ENCODE measurements around the gene AARS2.

The AARS2 gene

GRCh38 chr6:44300292-44300823, 12.8 kb downstream of the AARS2 start:
- no peak for DNase-seq (ENCODE audit: low read depth in 3 of 3)

- no peak for DNase-seq (ENCODE audit: low read depth in 3 of 3)
Measured at GRCh38 chr6:44298864-44299263, 14.3 kb downstream of the AARS2 start.

- DNase-seq (ENCODE audit: low read depth in 3 of 3) = no peak
Measured at GRCh38 chr6:44298055-44298803, 14.9 kb downstream of the AARS2 start.

DNA sequence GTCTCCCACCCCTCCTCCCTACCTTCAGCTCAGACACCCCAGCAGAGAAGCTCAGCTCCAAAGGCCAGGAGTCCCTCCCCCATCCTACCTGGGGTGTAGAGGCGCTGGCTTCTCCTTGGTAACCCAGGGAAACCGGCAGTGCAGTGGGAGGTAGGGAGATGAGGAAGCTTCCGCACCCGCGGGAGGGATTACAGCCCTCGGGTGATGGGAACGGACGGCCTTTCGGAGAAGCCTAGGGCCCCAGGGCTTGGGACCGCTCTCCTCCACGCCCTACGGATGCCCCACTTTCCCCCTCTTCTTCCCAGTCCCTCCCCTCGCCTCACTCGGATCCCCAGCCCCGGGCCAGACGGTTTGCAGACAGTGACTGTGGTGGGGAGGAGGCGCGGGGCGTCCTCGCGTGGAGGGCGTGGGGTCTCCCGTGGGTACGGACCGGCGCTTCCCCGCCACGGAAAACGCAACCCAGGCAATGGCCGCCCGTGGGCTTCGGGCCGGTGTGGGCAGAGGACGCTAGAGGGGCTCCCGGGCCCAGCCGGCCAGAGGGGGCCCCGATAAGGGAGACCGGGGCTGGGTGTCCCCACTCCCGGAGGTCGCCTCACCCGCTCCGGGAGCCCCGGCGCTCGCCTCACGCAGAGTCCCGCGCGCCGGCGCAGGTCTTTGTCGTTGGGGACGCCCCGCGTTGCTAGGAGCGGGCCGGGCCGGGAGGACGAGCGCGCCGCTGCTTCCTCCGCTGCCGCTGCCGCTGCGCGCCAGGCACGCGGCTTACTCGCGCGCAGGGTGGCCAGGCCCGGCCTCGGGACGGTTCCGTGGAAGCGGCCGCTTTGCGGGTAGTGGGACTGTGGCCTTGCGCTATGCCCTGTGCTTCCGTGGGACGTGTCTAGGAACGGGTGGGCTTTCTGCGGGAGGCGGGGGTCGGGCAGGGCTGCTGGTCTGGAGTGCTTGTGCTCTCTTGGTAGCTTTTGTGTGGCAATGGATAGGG, 15.8 kb downstream of the AARS2 start:
- peak; percentile 22 to 62 (median 38) for DNase-seq (ENCODE audit: low read depth in 3 of 3)

DNA sequence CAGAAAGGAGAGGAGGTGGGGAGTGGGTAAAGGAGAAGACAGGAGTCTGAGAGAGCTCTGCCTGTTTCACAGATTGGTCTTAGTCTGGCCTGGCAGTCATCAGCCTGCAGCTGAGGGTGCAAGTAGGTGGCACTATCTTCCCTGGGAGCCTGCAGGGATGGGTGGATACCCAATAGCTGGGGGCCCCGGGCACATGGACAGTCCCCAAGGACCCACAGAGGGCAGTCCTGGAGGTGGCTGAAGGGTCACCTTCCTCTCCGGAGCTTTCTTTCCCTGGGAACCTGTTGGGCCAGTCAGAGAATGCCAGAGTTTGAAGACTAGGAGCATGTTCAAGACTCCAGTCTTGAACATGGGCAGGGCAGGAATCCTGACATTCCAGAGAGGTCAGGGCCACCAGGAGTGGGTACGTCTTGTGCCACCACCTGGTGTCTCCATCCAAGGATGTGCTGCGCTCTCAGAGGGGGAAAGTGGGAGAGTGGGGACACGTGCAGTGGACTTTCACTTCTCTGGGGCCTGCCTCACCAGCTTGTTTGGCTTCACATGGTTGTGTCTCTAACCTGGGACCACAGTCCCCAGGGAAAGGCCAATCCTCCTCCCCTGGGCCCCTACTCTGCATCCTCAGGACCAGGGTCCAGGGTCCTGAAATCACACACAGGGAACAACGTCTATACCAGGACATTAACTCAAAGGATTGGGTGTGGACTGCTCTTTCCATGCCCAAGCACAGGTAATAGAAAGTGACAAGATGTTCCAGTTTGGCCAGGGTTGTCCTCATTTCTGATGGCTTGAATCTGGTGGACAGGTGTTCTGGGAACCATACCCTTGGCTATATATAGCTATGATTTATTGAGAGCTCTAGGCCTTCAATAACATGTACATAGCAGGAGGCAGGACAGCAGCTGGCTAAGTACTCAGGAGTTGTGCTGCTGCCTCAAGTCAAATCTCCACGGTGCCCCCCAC, 18.0 kb downstream of the AARS2 start:
- DNase-seq (ENCODE audit: low read depth in 3 of 3) = no peak

DNA sequence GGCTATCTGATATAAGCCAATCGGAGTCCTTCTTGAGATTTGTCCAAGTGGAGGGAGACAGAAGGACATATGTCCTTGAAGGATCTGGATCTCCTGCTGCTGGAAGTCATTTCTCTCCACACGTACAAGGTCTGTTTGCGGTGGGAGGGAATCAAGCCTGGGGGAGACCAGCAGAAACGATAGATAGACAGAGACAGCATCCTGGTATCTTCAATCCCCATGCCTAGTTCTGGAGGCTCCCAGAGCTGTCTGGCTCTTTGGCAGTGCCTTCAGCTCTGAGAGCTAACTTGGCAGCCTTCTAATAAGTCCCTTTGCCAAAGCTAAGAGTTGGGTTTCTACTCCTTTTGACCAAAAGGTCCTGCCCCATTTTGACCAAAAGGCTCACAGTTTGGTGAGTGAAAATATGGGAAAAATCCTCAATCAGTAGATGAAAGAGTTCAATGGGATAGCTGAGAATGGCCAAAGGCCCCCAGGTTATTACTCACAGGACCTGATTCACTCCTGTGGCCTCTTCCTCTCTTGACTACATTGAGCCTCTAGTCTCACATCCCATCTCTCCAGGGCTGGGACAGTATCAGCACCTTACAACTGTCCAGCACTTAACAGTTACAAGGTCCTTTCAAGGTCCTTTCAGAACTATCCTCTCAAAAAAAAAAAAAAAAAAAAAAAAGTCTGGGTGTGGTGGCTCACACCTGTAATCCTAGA, 20.3 kb downstream of the AARS2 start:
- no peak for DNase-seq (ENCODE audit: low read depth in 3 of 3)

GRCh38 chr6:44291841-44292240, 21.3 kb downstream of the AARS2 start:
- DNase-seq (ENCODE audit: low read depth in 3 of 3) = no peak

- DNase-seq (ENCODE audit: low read depth in 3 of 3) = no peak
Measured at GRCh38 chr6:44289726-44290260, 23.4 kb downstream of the AARS2 start.

GRCh38 chr6:44286747-44287146, 26.4 kb downstream of the AARS2 start:
- DNase-seq (ENCODE audit: low read depth in 3 of 3) = no peak

DNA sequence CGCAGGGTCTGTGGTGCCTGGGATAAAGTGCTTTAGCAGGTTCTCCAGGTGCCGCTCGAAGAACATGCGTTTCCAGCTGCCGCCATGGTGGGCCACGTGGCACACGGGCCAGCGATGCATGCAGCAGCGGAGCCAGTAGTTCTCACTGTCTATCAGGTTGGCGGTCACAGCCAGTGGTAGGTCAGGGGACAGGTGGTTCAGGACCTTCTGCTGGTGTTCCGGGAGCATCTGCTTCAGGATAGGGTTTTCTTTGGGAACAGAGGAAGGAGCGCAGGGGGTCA, 26.9 kb downstream of the AARS2 start:
- DNase-seq (ENCODE audit: low read depth in 3 of 3) = no peak

DNA sequence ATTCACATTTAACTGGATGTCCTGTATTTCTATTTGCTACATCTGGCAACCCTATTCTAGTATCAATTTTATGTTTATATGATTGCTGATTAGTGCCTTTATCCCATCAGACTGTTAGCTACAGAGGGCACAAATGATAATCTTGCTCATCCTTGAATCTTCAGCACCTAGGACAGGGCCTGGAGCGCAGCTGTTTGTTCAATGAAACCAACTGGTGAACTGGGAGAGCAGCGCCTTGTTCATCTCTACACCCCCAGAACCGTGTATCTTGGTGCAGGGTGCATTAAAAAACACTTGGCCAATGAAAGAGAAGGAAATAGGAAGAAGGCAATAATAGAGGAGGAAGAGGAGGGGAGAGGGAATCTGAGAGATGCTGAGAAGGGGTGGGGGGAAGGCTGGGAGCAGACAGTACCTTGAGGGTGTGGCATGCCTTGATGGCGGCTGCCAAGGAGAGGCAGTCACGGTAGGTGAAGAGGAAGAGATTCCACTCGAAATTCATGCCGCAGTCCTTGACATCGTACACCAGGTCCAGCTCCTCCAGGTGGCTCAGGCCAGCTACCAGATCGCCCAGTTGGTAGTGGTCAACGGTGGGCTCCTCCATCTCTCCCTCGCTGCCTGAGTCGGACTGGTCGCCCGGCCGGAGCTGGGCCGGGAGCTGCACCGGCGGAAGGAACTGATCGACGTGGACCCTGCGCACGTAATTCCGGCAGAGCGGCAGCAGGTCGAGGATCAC, 27.4 kb downstream of the AARS2 start:
- no peak for DNase-seq (ENCODE audit: low read depth in 3 of 3)

DNA sequence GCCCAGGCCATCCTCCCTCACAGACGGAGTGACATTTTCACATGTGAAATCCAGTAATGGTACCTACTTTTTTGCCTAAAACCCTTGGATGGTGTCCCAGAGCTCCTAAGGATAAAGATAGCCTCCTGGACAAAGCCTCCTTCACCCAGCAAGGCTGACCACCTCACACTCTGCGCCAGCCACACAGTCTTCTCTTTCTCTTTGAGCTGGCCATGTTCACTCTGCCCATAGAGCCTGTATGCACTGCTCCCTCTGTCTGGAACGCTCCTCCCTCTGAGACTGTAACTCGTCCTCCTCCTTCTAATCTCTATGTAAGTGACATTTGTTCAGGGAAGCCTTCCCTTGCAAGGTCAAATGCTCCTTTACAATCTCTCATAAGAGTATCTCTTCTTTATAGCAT, 28.3 kb downstream of the AARS2 start:
- DNase-seq (ENCODE audit: low read depth in 3 of 3) = no peak

DNA sequence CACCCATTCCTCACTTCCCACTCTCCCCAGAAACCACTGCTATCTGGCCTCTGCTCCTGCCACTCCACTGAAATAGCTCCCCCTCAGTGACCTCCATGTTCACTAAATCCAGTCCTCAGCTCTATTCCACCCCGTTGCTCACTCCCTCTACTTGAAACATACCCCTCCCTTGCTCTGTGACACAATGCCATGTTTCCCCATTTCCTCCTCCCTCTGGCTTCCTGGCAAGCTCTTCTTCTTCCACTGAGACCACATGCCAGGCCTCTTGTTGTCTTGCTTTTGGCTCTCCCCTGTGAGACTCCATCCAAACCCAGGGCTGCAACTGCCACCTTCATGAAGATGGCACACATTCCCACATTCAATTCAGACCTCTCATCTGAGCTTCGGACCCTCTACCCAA, 29.0 kb downstream of the AARS2 start:
- no peak for DNase-seq (ENCODE audit: low read depth in 3 of 3)

DNA sequence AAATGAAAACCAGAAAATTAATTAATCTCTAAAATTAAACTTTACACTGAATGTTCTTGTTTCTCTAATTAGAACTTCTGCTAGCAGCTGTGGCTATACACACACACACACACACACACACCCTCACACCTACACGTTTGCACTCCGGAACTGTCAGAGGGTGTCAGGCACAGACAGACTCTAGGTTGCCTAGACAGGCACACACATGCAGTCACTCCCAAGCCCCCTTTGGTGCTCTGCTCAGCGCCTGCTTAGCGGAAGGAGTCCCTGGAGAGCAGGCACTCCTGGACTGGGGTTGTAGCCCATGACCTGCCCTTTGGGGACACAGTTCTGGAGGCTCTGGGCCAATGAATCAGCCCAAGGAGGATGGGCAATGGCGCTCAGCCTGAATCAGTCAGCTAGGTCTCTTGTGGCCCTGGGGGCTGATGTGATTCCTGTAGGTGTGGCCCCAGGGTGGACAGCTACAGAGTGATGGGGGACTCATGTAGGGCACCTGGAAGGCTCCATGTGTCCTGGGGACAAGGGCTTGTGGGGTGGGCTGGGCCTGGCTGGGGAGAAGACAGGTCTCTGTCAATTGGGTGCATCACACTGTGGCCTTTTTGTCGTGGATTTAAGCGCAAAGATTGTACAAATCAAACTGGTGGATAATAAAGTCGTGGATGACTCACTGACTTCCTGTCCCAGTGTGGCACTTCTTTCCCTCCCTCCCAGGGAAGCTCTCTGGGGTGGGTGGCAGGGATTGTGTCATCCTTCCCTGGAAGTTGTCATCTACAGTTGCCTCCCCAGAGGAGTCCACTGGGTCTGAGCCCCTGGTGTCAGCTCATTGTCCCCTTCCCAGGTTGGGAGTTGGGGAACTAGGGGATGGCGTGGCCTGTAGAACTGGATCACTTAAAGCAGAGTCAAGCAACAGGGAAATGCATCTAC, 34.1 kb downstream of the AARS2 start:
- no peak for DNase-seq (ENCODE audit: low read depth in 3 of 3)

DNA sequence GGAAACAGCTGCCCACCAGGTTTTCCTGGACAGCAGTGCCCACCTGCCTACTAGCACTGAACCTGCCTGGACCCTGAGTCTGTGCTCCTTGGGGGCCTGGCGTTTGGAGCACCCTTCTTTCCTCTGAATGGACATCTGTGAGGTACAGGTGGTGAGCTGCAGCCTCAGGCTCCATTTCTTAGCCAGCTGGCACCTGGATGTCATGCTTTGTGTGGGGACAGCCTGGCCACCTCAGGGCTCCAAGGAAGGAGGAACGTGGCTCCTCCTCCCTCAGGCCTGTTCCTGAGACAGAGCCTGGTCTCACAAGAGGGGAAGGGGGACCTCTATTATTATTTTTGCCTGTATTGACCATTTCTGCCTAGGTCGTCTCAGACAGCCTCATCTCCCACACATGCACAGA, 34.8 kb downstream of the AARS2 start:
- DNase-seq (ENCODE audit: low read depth in 3 of 3) = no peak

DNA sequence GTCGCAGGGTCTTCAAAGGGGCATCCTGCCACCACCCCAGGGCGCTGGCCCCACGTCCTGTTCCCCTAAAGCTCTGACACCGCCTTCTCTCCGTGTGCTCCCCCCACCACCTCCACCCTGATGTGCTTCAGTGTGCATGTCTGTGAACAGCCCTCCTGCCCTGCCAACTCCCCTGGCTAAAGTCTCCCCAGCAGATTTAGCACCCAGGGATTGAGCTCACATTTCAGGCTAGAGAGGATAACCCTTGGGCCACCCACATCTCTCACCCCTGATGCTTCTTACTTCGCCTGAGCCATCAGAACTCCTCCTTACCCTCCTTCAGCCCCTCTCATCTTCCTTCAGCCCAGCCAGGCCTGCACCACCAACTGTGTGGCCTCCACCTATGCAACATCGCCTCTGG, 35.4 kb downstream of the AARS2 start:
- DNase-seq (ENCODE audit: low read depth in 3 of 3) = no peak

DNA sequence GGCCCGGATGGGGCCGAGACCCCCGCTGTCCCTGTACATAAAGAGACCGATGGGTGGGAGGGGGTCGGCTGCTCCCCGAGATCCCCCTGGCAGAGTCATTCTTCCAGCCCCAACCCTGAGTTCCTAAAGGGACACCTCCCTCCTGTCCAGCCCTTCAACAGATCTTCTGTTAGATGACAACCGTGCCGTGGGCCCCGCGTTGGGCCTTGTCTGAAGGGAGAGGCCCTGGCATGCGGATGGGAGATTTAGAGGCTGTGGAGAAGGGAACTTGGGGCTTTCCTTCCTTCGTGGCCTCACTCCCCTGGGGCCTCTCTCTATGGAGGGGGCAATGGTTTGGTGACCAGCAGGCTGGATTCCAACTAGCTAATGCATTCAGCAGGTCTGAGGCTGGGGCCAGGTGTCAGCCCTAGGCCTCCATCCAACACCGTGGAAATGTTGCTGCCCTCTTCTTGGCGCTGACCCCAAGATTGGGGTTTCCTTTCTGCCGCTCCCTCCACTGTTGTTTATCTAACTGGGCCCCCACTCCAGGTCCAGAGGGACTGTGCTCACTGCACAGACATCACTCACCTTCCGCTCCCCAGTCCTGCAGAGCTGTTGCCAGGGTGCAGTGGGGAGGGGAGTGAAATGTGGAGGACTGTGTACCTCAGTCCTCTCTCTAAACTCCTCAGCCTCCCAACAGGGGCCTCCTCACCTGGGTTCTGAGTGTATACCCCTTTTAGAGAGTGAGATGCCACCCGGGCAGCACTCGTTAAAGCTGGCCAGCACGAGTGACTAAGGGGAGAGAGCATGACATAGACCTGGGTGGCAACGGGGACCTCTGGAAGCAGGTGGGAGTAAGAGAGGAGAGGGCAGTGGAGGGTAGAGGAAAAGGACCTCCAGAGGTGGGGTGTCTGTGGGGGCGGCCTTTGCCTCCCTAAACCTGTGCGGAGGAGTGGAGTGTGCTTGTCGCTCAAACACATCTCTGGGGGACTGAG, 36.2 kb downstream of the AARS2 start:
- DNase-seq (ENCODE audit: low read depth in 3 of 3) = no peak

Data from stimulated activated CD4-positive, alpha-beta T cell treated with anti-CD3 and anti-CD28 coated beads, TNF-alpha, amount 100 ng/mL, for 24 hours (primary cell).